Islet precursor cell (in vitro differentiated cells): ENCODE measurements around the gene HS6ST1.

Experiments
- DNase-seq: peaks from one replicate; pipeline ENCODE4 v3.0.0-alpha.2; 2018

Gene HS6ST1

GRCh38 chr2:128309280-128310093, 9.2 kb downstream of the HS6ST1 start:
- DNase-seq, result peak; percentile 46

DNA sequence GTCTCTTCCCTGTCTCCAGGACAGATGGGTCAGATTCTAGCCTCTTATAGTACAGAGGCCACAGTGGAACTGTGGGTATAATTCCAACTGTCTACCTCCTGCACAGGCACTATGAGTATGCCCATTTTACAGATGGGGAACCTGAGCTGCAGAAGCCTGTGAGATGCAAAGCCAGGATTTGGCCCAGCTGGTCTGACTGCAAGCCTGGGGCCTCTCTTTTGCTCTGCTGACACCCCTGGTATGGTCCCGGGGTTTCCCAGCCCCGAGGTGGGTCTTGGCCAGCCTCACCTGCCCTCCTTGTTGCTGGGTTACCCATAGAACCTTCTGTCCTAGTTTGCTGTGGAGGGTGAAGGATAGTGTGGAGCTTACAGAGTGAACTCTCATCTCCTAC, 9.8 kb downstream of the HS6ST1 start:
- DNase-seq, result no peak

- peak; percentile 40 for DNase-seq
Measured at GRCh38 chr2:128308284-128308731, 10.4 kb downstream of the HS6ST1 start.

DNA sequence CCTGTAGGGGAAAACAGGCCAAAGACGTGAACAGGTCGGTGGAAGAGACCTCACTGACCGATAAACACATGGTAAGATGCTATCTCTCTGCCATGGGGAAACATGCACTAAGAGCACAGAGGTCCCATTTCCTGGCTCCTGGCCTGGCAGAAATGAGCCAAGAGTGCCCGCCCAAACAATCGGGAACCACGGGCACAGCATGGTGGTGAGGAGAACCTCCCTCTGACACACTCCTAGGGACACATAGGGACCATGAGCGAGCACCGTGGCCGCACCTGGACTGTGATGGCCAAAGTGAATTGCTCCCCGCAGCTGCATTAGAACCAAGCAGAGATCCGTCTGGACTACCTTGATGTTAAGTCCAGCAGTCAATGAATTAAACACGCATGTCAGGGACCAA, 11.1 kb downstream of the HS6ST1 start:
- DNase-seq, result peak; percentile 44

DNA sequence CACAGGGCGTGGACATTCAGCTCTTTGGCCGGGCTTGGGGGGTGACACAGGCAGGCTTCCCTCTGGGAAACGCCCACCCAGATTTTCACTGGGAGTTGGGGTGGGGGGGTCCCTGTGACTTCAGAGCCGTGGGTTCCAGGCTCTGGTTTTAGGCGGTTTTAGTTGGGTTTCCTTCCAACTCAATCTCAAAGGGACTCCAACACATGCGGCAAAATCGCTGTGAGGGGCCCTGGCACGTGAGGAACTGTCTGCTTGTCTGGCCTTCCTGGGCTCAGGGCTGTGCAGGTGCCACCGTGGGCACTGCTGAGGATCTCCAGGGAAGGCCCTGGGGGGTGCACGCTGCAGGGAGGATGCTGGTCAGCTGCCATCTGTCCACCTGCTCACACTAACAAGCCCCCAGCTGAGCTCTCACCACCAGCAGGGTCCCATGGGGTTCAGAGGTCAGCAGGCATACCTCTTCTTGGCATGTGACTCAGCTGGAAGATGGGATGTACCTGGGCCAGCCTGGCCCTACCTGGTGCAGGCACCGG, 11.7 kb downstream of the HS6ST1 start:
- no peak for DNase-seq

- DNase-seq, result no peak
Measured at GRCh38 chr2:128306081-128306930, 12.4 kb downstream of the HS6ST1 start.

DNA sequence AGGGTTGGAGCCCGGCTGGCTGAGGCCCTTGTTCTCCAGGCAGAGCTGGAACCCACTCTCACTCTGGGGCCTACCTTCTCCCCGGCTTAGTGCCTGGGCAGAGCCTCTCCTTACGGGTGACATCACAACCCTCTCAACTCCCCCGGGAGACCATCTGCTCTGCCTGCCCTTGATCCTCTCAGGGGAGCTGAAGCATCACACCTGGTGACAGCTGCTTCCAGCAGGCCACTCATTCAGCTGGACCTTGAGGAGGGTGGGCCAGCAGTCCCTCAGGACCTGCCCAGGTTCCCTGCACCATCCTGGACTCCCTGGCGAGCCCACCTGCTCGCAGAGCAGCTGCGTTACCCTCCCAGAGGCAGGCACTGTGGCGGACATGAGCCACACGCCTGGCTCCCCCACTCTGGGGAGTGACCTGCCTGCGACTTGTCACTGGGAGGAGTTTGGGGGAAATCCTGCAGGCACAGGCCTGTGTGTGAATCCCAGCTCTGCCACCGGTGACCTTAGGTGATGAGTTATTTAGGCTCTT, 13.1 kb downstream of the HS6ST1 start:
- DNase-seq, result no peak

- peak; percentile 75 for DNase-seq
Measured at GRCh38 chr2:128304715-128305554, 13.7 kb downstream of the HS6ST1 start.

GRCh38 chr2:128304330-128304714, 14.3 kb downstream of the HS6ST1 start:
- no peak for DNase-seq

DNA sequence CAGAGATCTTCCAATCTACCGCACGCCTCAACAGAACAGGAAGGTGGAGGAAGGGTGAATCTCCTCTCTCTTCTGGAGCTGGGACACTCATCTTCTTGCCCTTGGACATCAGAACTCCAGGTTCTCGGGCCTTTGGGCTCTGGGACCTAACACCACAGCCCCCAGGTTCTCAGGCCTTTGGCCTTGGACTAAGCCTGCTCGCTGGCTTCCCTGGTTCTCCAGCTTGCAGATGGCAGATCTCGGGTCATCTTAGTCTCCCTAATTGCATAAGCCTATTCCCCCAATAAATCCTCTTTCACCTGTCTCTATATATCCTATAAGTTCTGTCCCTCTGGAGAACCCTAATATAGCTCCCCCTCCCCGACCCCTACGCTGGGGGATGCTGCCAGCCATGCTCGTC, 14.8 kb downstream of the HS6ST1 start:
- no peak for DNase-seq

DNA sequence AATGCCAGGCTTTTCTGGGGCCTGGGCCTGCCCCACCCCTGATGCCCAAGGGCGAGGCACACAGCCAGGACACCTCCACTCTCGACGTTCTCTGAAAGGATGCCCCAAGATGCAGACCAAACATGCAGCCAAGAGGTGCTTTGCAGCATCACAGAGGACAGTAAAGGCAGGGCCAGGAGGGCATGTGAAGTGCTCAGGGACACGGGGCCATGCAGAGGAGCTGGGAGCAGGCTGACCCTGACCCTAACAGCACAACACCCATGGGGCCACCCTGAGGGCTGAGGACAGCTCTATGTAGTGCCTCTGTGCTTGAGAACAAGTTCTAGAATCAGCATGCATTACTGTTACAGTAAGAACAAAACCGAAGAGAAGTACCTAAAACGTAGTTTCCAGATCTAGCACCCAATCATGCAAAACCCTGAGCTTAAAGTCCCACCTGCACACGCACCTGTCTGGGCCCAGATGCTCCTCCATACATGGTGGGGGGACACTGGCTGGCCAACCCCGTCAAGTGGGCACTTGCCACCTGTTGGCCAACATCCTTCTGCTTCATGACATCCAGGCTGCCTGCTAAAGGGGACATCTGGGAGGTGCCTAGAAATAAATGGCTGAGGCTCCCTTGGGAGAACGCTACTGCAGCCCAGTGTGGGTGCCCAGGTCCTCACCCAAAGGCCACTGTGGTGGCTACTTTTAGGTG, 15.4 kb downstream of the HS6ST1 start:
- DNase-seq, result no peak

DNA sequence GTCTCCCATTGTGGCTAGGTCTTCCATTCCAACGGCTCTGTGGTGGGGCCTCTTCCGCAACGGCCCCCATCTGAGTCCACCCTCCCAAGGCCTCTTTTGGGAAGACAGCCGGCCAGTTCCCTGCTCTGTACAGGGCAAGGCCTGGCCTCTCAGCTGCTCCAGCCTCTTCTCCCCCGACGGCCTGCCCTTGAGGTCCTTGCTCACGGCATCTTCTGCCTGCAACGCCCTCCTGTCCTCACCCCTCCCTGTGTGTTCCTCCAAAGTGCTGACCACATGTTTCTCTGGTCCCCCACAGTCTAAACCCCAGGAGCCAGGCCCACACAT, 16.0 kb downstream of the HS6ST1 start:
- DNase-seq, result no peak

DNA sequence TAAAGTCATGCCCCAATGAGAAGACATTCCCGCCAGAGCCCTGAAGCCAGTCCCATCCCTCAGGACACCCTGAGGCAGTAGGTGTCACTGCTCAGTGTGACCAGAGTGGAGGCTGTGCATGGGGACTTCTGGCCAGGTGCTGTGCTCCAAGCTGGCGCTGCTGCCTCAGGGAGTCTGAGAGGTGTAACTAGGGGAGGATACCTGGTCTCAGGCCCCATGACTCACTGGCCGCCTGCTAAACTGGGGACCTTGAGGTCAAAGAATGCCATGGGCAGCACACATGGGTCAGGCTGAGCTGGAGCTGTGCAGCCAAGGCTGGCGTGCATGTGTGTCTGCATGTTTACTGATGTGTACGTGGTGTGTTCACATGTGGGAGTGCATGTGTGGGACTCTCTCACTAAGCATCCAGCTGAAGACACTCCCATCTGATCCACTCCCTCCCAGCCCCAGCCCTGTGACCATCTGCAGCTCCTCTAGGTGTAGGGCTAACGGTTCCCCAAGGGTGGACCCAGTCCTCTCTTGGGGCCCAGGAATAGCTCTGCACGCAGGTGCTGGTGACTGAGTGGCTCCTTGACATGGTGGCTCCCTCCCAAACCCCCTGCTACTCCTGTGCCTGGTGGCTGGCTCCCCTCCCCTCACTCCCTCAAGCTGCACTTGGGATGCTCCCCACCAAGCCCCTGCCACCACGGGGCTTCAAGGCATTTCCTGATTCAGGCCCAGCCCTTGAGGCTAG, 16.5 kb downstream of the HS6ST1 start:
- peak; percentile 73 for DNase-seq

- no peak for DNase-seq
Measured at GRCh38 chr2:128301501-128301966, 17.1 kb downstream of the HS6ST1 start.

- DNase-seq, result no peak
Measured at GRCh38 chr2:128301021-128301420, 17.6 kb downstream of the HS6ST1 start.

DNA sequence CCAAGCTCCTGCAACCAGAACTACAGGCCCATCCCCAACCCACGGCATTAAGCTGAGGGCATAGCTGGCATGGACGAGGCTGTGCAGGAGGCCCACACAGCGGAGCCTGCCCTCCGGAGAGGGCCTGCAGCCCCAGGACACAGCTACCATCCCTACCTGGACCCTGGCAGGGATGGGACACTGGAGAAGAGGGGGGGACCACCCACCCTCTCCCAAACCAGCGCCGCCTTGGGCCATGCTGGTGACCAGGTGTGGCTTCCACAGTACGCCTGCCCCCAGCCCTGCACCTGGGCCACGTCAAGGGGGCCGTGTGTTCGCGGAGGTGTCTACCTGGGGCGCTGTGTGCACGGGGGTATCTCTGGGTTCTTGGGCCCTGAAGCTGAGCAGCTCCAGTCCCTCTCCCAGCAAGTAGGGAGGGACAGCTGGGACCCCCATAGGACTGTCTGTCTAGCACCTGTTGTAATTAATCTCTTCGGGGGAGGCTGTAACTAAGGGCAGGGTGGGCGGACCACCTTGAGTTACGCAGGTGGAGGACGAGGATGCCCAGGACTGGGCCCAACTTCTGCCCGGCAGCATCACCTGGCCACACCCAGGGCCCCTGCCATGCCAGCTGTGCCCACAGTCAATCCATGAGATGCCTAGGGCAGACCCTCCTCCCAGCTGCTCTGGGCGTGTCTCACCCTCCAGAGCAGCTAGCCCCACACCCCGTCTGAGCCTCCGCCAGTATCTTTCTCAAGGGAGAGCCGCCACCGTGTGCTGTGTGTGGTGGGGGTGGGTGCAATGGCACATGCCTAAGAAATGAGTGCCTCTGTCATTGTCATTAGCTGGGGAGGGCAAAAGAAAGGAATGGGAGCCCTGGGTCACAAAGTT, 18.3 kb downstream of the HS6ST1 start:
- DNase-seq, result no peak

- DNase-seq, result no peak
Measured at GRCh38 chr2:128299628-128300027, 19.0 kb downstream of the HS6ST1 start.

GRCh38 chr2:128298846-128299507, 19.7 kb downstream of the HS6ST1 start:
- no peak for DNase-seq

DNA sequence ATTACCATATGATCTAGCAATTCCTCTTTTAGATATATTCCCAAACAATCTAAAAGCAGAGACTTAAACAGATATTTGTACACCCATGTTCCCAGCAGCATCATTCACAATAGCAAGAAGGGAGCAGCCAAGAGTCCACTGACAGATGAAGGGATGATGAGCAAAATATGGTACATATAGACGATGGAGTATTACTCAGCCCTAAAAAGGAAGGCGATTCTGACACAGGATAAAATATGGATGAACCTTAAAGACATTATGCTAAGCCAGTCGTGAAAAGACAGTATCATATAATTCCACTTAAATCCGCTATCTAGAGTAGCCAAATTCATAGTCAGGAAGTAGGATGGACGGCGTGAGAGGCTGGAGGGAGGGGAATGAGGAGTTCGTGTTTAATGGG, 20.4 kb downstream of the HS6ST1 start:
- DNase-seq, result no peak
